Liver (tissue), 9 donors: ENCODE data around the gene VPS37B. TPM values are rescaled to one million over a fixed set of nuclear protein-coding genes. Genes with fewer than 3 reads are reported as not detected.

Experiments used
- DNase-seq: peaks from one replicate; pipeline ENCODE4 v3.0.0-alpha.2; 2017; ENCODE audit warnings: low spot score
- H3K27ac ChIP-seq, 2 donors: one replicate each; pipeline ENCODE4 v1.7.0; 2013; ENCODE audit warnings: inconsistent platforms in 2 of 2, low read length in 2 of 2, control low read depth in 1 of 2, low read depth in 1 of 2, mild to moderate bottlenecking in 1 of 2
- H3K27me3 ChIP-seq, 4 donors: one replicate each; pipeline versions ENCODE4 v1.6.1 to v1.7.0; 2013; ENCODE audit warnings: low read length in 3 of 4, inconsistent platforms in 1 of 4, mild to moderate bottlenecking in 1 of 4, moderate library complexity in 1 of 4; ENCODE audit not compliant: control insufficient read depth in 4 of 4, insufficient read depth in 4 of 4
- H3K36me3 ChIP-seq, 4 donors: one replicate each; pipeline versions ENCODE4 v1.6.1 to v1.7.0; 2013; ENCODE audit warnings: low read length in 3 of 4, mild to moderate bottlenecking in 3 of 4, low read depth in 1 of 4, moderate library complexity in 1 of 4; ENCODE audit not compliant: control insufficient read depth in 4 of 4, insufficient read depth in 3 of 4
- H3K4me1 ChIP-seq, 4 donors: one replicate each; pipeline versions ENCODE4 v1.6.1 to v1.7.0; 2013; ENCODE audit warnings: low read length in 3 of 4, mild to moderate bottlenecking in 3 of 4, moderate library complexity in 1 of 4; ENCODE audit not compliant: control insufficient read depth in 4 of 4, insufficient read depth in 4 of 4
- H3K4me3 ChIP-seq, 3 donors: one replicate each; pipeline versions ENCODE4 v1.6.1 to v1.7.0; 2013; ENCODE audit warnings: low read length in 3 of 3, control low read depth in 1 of 3, low read depth in 1 of 3, mild to moderate bottlenecking in 1 of 3
- H3K9ac ChIP-seq, 2 donors: one replicate each; pipeline ENCODE4 v1.7.0; 2013; ENCODE audit warnings: low read length in 2 of 2, mild to moderate bottlenecking in 2 of 2, moderate library complexity in 2 of 2, control low read depth in 1 of 2, low read depth in 1 of 2
- H3K9me3 ChIP-seq, 4 donors: one replicate each; pipeline versions ENCODE4 v1.6.1 to v1.7.0; 2013; ENCODE audit warnings: low read length in 3 of 4; ENCODE audit not compliant: control insufficient read depth in 4 of 4
- ATF3 ChIP-seq: IDR thresholded peaks from 2 replicates; pipeline ENCODE4 v1.6.1; 2016; ENCODE audit warnings: antibody characterized with exemption
- CTCF ChIP-seq: fragments of 150-350 bp; IDR thresholded peaks from 2 replicates; pipeline ENCODE4 v1.5.1; 2017; ENCODE audit warnings: improper control_type of control experiment, low read depth, low read length; ENCODE audit not compliant: missing input control
- EGR1 ChIP-seq, 2 donors: IDR thresholded peaks; 2 replicates each; pipeline ENCODE4 v1.6.1; 2016 to 2018; ENCODE audit warnings: antibody characterized with exemption in 2 of 2, low read depth in 2 of 2
- FOXA1 ChIP-seq: IDR thresholded peaks from 2 replicates; pipeline ENCODE4 v1.6.1; 2016; ENCODE audit warnings: antibody characterized with exemption
- GABPA ChIP-seq, 2 donors: IDR thresholded peaks in 1 of 2; conservative IDR thresholded peaks in 1 of 2; 2 replicates each; pipeline ENCODE4 v1.6.1; 2016; ENCODE audit warnings: antibody characterized with exemption in 2 of 2, mild to moderate bottlenecking in 1 of 2, moderate library complexity in 1 of 2
- JUND ChIP-seq, 2 donors: IDR thresholded peaks; 2 replicates each; pipeline ENCODE4 v1.6.1; 2016; ENCODE audit warnings: antibody characterized with exemption in 2 of 2
- RAD21 ChIP-seq, 2 donors: IDR thresholded peaks; 2 replicates each; pipeline ENCODE4 v1.6.1; 2016; ENCODE audit warnings: antibody characterized with exemption in 2 of 2, mild to moderate bottlenecking in 2 of 2
- REST ChIP-seq: IDR thresholded peaks from 2 replicates; pipeline ENCODE4 v1.6.1; 2016; ENCODE audit warnings: antibody characterized with exemption, mild to moderate bottlenecking
- RXRA ChIP-seq, 2 donors: IDR thresholded peaks; 2 replicates each; pipeline ENCODE4 v1.6.1; 2017 to 2018; ENCODE audit warnings: antibody characterized with exemption in 2 of 2, mild to moderate bottlenecking in 1 of 2
- SP1 ChIP-seq: IDR thresholded peaks from 2 replicates; pipeline ENCODE4 v1.6.1; 2018; ENCODE audit warnings: antibody characterized with exemption, mild to moderate bottlenecking
- TAF1 ChIP-seq: conservative IDR thresholded peaks from 2 replicates; pipeline ENCODE4 v1.6.1; 2016; ENCODE audit warnings: antibody characterized with exemption, mild to moderate bottlenecking
- YY1 ChIP-seq: IDR thresholded peaks from 2 replicates; pipeline ENCODE4 v1.6.1; 2016; ENCODE audit warnings: antibody characterized with exemption, mild to moderate bottlenecking
- ZBTB33 ChIP-seq: IDR thresholded peaks from 2 replicates; pipeline ENCODE4 v1.6.1; 2016; ENCODE audit warnings: antibody characterized with exemption
- WGBS: extraction: QIAGEN DNeasy Blood & Tissue Kit; methylation state at CpG from one replicate; pipeline ENCODE4 v1.1.7; 2013; 5-methylcytosine and 5-hydroxymethylcytosine counted together
- polyA plus RNA-seq, 2 donors: library from polyadenylated mRNA; stranded (reverse) in 1 of 2; unstranded in 1 of 2; fragments of 200-250 nt in 1 of 2; fragments of >200 nt in 1 of 2; fragmentation: Nextera tagmentation in 1 of 2; extraction: Ambion mirVana in 1 of 2; gene quantifications; one replicate each; pipeline versions ENCODE4 v1.2.1 to v1.2.3, GENCODE V29; 2013 to 2015
- total RNA-seq, 2 donors: library from RNA; depleted of rRNA; stranded (reverse); fragments of >200 nt; gene quantifications; one replicate each; pipeline ENCODE4 v1.2.3, GENCODE V29; 2014
- donor health status: healthy.
- donor health status: healthy.
- donor health status: healthy.
- donor health status: healthy.
- donor health status: healthy.

VPS37B gene
- total and polyA plus RNA-seq, 4 donors, result 2.3 to 6.8 (median 3.8) TPM

- no peaks in the 10 kb centered on the region for H3K27me3 ChIP-seq
- H3K9ac ChIP-seq, result no peak overlapping the region
- H3K4me1 ChIP-seq, result peaks cover 18 to 40% (median 33%) of the 10 kb centered on the region in 4 donors
- TF ChIP-seq SP1 (no peak), RXRA (IDR thresholded peaks at IDR 0.05) (no peak), ZBTB33 (no peak), RAD21 (IDR thresholded peaks at IDR 0.05) (no peak), JUND (IDR thresholded peaks at IDR 0.05) (no peak), CTCF (no peak), TAF1 (no peak), GABPA (IDR thresholded peaks at IDR 0.05 in 1 of 2, conservative IDR thresholded peaks at IDR 0.05 in 1 of 2) (no peak), FOXA1 (no peak), ATF3 (no peak)
- no peak overlapping the region for H3K4me3 ChIP-seq
- 94% methylated on average over 22 of the region's 22 CpGs for WGBS
- no peaks in the 10 kb centered on the region for H3K9me3 ChIP-seq
- H3K27ac ChIP-seq, result no peak overlapping the region
- peaks cover 0 to 20% (median 7%) of the 10 kb centered on the region in 4 donors for H3K36me3 ChIP-seq
- DNase-seq, result no peak
Measured at GRCh38 chr12:122858591-122859302, 37.2 kb downstream of the VPS37B start.

- TF ChIP-seq TAF1 (no peak), REST (no peak), EGR1 (IDR thresholded peaks at IDR 0.05; ENCODE audit: low read depth in 2 of 2) (no peak), RAD21 (IDR thresholded peaks at IDR 0.05) (no peak), YY1 (no peak)
- Histone ChIP-seq H3K4me1 (peaks cover 15 to 34% (median 27%) of the 10 kb centered on the region in 4 donors), H3K9ac (no peak overlapping the region), H3K4me3 (no peak overlapping the region), H3K27ac (no peak overlapping the region), H3K9me3 (no peaks in the 10 kb centered on the region), H3K36me3 (peaks cover 0 to 20% (median 7%) of the 10 kb centered on the region in 4 donors), H3K27me3 (no peaks in the 10 kb centered on the region)
- WGBS, result 88% methylated on average over 14 of the region's 14 CpGs
- DNase-seq, result no peak
Measured at GRCh38 chr12:122858171-122858570, 37.8 kb downstream of the VPS37B start.
